GM19240 (cell line): ENCODE measurements around the gene DLEU7.

Experiments used
- DNase-seq: peaks from one replicate; pipeline ENCODE4 v3.0.0; 2011; ENCODE audit warnings: low spot score; ENCODE audit not compliant: insufficient read length

The DLEU7 gene

DNA sequence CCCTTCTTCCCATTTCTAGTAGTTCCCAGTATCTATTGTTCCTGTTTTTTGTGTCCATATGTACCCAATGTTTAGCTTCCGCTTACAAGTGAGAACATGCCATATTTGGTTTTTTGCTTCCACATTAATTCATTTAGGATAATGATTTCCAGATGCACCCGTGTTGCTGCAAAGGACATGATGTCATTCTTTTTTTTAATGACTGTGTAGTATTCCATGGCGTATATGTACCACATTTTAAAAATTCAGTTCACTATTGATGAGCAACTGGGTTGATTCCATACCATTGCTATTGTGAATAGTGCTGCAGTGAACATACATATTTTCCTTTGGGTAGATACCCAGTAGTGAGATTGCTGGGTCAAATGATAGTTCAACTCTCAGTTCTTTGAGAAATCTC is 50.5 kb downstream of the DLEU7 start:
- DNase-seq: no peak

- DNase-seq: no peak
Measured at GRCh38 chr13:50788551-50789210, 54.8 kb downstream of the DLEU7 start.

DNA sequence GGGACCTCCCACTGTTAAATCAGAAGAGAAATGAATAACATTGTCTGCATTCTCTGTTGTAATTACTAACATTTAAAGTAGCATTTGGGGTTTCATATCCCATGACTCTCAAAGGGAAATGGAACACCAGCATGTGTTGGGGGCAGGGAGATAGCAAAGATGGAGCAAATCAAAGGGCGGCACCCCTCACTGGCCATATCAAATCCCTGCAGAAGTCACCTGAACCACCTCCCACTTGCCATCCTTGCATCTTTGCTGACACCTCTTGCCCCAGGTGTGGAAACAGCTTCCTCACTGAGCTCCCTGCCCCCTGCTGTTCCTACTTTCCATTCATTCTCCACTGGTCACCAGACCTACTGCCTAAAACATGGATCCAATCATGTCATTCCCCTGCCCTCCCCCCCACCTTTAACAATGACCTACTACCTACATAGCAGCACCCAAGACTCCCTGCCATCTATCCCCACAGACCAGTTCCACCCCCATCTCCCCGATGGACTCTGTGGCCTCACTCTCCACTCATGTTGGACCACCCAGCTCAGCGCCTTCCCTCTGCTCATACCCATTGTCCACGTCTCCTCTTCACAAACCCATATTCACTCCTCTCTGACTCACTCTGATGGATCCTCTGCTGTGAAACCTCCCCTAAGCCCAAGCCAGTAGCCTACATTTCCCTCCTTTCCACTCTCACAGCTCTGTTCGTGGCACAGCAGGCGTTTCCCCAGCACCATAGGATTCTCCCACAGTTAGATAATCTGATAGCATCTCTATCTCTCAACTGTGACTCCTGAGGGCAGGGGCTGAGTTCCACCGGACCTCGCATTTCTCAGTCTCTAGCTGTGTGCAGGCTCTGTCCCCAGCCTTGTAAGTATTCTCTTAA is 55.9 kb downstream of the DLEU7 start:
- no peak for DNase-seq

DNA sequence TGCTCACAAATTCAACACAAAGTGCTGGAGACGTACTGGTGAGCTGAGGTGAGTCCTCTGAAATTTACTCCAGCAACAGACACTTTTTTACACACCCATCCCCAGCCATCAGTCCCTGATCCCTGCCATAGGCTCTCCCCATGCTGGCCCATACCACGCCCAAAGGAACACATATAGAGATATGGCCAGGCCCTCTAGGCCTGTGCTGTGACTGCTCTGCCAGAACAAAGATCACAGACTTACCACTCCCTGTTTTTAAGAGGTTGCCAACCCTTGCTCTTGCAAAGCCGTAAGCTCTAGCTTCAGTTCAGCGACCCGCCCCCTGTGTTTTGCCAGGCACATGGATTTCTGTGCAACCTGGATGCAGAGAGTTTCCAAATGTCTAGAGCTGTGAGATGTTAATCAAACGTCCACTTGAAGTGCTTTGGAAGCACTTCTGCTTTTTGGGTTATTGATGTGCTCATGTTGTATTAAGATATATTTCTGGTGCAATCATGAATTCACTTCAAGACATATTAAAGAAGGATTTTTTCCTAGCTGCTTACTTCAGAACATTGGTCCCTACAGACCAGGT is 59.7 kb downstream of the DLEU7 start:
- DNase-seq: no peak

GRCh38 chr13:50783066-50783465 is 60.4 kb downstream of the DLEU7 start:
- DNase-seq: no peak

GRCh38 chr13:50780201-50781015 is 63.1 kb downstream of the DLEU7 start:
- no peak for DNase-seq

- no peak for DNase-seq
Measured at GRCh38 chr13:50779443-50780200, 63.9 kb downstream of the DLEU7 start.
